ENCODE data around the gene RTN4R.

DNA sequence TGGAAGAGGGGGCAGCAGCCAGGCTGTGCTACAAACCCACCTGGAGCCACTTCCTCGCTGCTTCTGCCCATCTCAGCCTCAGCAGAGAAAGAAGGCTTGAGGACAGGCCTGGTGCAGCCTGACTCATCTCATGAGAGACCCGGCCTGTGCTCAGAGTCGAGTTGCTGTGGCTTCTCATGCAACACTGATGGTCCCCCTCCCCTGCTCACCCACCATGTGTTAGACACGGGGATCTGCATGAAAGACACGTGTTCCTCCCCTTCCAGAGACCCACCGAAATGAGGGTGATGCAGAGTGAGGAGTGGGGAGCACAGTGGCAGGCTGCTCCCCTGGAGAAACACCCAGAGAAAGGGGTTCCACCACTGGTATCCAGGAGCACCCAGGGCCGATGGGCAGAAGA lies 15.0 kb downstream of the RTN4R start:
- TF ChIP-seq, protein P1, sequence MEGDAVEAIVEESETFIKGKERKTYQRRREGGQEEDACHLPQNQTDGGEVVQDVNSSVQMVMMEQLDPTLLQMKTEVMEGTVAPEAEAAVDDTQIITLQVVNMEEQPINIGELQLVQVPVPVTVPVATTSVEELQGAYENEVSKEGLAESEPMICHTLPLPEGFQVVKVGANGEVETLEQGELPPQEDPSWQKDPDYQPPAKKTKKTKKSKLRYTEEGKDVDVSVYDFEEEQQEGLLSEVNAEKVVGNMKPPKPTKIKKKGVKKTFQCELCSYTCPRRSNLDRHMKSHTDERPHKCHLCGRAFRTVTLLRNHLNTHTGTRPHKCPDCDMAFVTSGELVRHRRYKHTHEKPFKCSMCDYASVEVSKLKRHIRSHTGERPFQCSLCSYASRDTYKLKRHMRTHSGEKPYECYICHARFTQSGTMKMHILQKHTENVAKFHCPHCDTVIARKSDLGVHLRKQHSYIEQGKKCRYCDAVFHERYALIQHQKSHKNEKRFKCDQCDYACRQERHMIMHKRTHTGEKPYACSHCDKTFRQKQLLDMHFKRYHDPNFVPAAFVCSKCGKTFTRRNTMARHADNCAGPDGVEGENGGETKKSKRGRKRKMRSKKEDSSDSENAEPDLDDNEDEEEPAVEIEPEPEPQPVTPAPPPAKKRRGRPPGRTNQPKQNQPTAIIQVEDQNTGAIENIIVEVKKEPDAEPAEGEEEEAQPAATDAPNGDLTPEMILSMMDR (IDR thresholded peaks at IDR 0.05), result no peak
- TF ChIP-seq POLR2AphosphoS5 (IDR thresholded peaks at IDR 0.05; ENCODE audit: low read depth, low read length) (no peak), TCF7L2 (IDR thresholded peaks at IDR 0.05; ENCODE audit: low read depth, low read length) (no peak)
- TF ChIP-seq, protein P2, sequence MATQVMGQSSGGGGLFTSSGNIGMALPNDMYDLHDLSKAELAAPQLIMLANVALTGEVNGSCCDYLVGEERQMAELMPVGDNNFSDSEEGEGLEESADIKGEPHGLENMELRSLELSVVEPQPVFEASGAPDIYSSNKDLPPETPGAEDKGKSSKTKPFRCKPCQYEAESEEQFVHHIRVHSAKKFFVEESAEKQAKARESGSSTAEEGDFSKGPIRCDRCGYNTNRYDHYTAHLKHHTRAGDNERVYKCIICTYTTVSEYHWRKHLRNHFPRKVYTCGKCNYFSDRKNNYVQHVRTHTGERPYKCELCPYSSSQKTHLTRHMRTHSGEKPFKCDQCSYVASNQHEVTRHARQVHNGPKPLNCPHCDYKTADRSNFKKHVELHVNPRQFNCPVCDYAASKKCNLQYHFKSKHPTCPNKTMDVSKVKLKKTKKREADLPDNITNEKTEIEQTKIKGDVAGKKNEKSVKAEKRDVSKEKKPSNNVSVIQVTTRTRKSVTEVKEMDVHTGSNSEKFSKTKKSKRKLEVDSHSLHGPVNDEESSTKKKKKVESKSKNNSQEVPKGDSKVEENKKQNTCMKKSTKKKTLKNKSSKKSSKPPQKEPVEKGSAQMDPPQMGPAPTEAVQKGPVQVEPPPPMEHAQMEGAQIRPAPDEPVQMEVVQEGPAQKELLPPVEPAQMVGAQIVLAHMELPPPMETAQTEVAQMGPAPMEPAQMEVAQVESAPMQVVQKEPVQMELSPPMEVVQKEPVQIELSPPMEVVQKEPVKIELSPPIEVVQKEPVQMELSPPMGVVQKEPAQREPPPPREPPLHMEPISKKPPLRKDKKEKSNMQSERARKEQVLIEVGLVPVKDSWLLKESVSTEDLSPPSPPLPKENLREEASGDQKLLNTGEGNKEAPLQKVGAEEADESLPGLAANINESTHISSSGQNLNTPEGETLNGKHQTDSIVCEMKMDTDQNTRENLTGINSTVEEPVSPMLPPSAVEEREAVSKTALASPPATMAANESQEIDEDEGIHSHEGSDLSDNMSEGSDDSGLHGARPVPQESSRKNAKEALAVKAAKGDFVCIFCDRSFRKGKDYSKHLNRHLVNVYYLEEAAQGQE (IDR thresholded peaks at IDR 0.05; ENCODE audit: insufficient read depth in 1 of 2, low read depth in 2 of 2, low read length in 1 of 2), result no peak

Measured in Panc1 (cell line).